Measurements from ENCODE around the gene SECTM1.

The SECTM1 gene

GRCh38 chr17:82327289-82327688 lies 6.3 kb downstream of the SECTM1 start:
- TF ChIP-seq SP1 (IDR thresholded peaks at IDR 0.05) (no peak), ZNF384 (IDR thresholded peaks at IDR 0.05) (no peak), FOXM1 (IDR thresholded peaks at IDR 0.05; ENCODE audit: borderline replicate concordance) (no peak)
- POLR2A ChIA-PET: interaction anchor here (1.8 kb wide), 1 partner anchor 12 kb away, joined by 4 read pairs; no protein-coding TSS in a partner anchor
- DNase-seq (ENCODE audit: extremely low spot score): no peak
- CTCF ChIA-PET: interaction anchor here (0.8 kb wide), 1 partner anchor 121 kb away, joined by 3 read pairs; no protein-coding TSS in a partner anchor

- no peak for DNase-seq (ENCODE audit: extremely low spot score)
- TF ChIP-seq HDGF (IDR thresholded peaks at IDR 0.05; ENCODE audit: borderline replicate concordance) (no peak), NFRKB (IDR thresholded peaks at IDR 0.05) (no peak), FOXM1 (IDR thresholded peaks at IDR 0.05; ENCODE audit: borderline replicate concordance) (no peak), ELF4 (IDR thresholded peaks at IDR 0.05) (no peak)
- ChIA-PET POLR2A (no interaction called here), CTCF (no interaction called here)
Measured at GRCh38 chr17:82325286-82326180, 8.0 kb downstream of the SECTM1 start.

GRCh38 chr17:82324566-82325285 lies 8.8 kb downstream of the SECTM1 start:
- ChIA-PET POLR2A (no interaction called here), CTCF (no interaction called here)
- no peak for DNase-seq (ENCODE audit: extremely low spot score)
- TF ChIP-seq FOXK2 (IDR thresholded peaks at IDR 0.05) (no peak), CTBP1 (IDR thresholded peaks at IDR 0.05; ENCODE audit: borderline replicate concordance) (no peak), BHLHE40 (IDR thresholded peaks at IDR 0.05; ENCODE audit: borderline replicate concordance) (no peak), HDGF (IDR thresholded peaks at IDR 0.05; ENCODE audit: borderline replicate concordance) (no peak)

- ChIA-PET CTCF (interaction anchor here (2.3 kb wide), 1 partner anchor 88 kb away, joined by 8 read pairs; no protein-coding TSS in a partner anchor), POLR2A (no interaction called here)
- DNase-seq (ENCODE audit: extremely low spot score): no peak
- no peak for TF ChIP-seq SUZ12 (IDR thresholded peaks at IDR 0.05)
- no peak for TF ChIP-seq SP1 (IDR thresholded peaks at IDR 0.05)
- TF ChIP-seq BHLHE40 (IDR thresholded peaks at IDR 0.05; ENCODE audit: borderline replicate concordance): no peak
- TF ChIP-seq FOXM1 (IDR thresholded peaks at IDR 0.05; ENCODE audit: borderline replicate concordance): no peak
- TF ChIP-seq HDGF (IDR thresholded peaks at IDR 0.05; ENCODE audit: borderline replicate concordance): no peak
- TF ChIP-seq FOXA1 (IDR thresholded peaks at IDR 0.05): no peak
- TF ChIP-seq ELF4 (IDR thresholded peaks at IDR 0.05): no peak
- TF ChIP-seq ARNT (IDR thresholded peaks at IDR 0.05): no peak
- TF ChIP-seq TARDBP (IDR thresholded peaks at IDR 0.05): no peak
- no peak for TF ChIP-seq FOXK2 (IDR thresholded peaks at IDR 0.05)
- TF ChIP-seq LEF1 (IDR thresholded peaks at IDR 0.05; ENCODE audit: borderline replicate concordance): no peak
- no peak for TF ChIP-seq ZNF384 (IDR thresholded peaks at IDR 0.05)
- TF ChIP-seq L3MBTL2 (conservative IDR thresholded peaks at IDR 0.05): no peak
- no peak for TF ChIP-seq CTBP1 (IDR thresholded peaks at IDR 0.05; ENCODE audit: borderline replicate concordance)
- no peak for TF ChIP-seq NFRKB (IDR thresholded peaks at IDR 0.05)
- no peak for TF ChIP-seq PKNOX1 (IDR thresholded peaks at IDR 0.05)
Measured at GRCh38 chr17:82323514-82324234, 9.9 kb downstream of the SECTM1 start.

GRCh38 chr17:82322526-82323453 lies 10.8 kb downstream of the SECTM1 start:
- no peak for DNase-seq (ENCODE audit: extremely low spot score)
- TF ChIP-seq CTBP1 (IDR thresholded peaks at IDR 0.05; ENCODE audit: borderline replicate concordance) (no peak), FOXM1 (IDR thresholded peaks at IDR 0.05; ENCODE audit: borderline replicate concordance) (no peak), SP1 (IDR thresholded peaks at IDR 0.05) (no peak)
- ChIA-PET CTCF (interaction anchor here (0.6 to 2.3 kb wide), 3 partner anchors 10 to 87 kb away, joined by 3 to 8 read pairs (median 4); partner anchors contain the start of gene SECTM1), POLR2A (interaction anchor here (1.1 kb wide), 1 partner anchor 31 kb away, joined by 3 read pairs; no protein-coding TSS in a partner anchor)

GRCh38 chr17:82321947-82322466 lies 11.6 kb downstream of the SECTM1 start:
- CTCF ChIA-PET: interaction anchor here (1.2 to 2.3 kb wide), 2 partner anchors 11 to 86 kb away, joined by 4 to 8 read pairs; partner anchors contain the start of gene SECTM1
- POLR2A ChIA-PET: interaction anchor here (1.1 kb wide), 1 partner anchor 30 kb away, joined by 3 read pairs; no protein-coding TSS in a partner anchor
- no peak for TF ChIP-seq CTBP1 (IDR thresholded peaks at IDR 0.05; ENCODE audit: borderline replicate concordance)
- TF ChIP-seq SUZ12 (IDR thresholded peaks at IDR 0.05): no peak
- no peak for TF ChIP-seq FOXM1 (IDR thresholded peaks at IDR 0.05; ENCODE audit: borderline replicate concordance)
- TF ChIP-seq L3MBTL2 (conservative IDR thresholded peaks at IDR 0.05): no peak
- no peak for TF ChIP-seq BHLHE40 (IDR thresholded peaks at IDR 0.05; ENCODE audit: borderline replicate concordance)
- TF ChIP-seq ELF4 (IDR thresholded peaks at IDR 0.05): no peak
- no peak for TF ChIP-seq TARDBP (IDR thresholded peaks at IDR 0.05)
- no peak for TF ChIP-seq ARNT (IDR thresholded peaks at IDR 0.05)
- no peak for TF ChIP-seq LEF1 (IDR thresholded peaks at IDR 0.05; ENCODE audit: borderline replicate concordance)
- TF ChIP-seq FOXK2 (IDR thresholded peaks at IDR 0.05): no peak
- no peak for TF ChIP-seq FOXA1 (IDR thresholded peaks at IDR 0.05)
- TF ChIP-seq HDGF (IDR thresholded peaks at IDR 0.05; ENCODE audit: borderline replicate concordance): no peak
- no peak for DNase-seq (ENCODE audit: extremely low spot score)

Measured in HEK293T (cell line).